ENCODE data around the gene NLRP1. TPM values are rescaled to one million over a fixed set of nuclear protein-coding genes. Genes with fewer than 3 reads are reported as not detected.

The NLRP1 gene
- total RNA-seq, 1 donor from 2014 or later: 40.3 TPM

DNA sequence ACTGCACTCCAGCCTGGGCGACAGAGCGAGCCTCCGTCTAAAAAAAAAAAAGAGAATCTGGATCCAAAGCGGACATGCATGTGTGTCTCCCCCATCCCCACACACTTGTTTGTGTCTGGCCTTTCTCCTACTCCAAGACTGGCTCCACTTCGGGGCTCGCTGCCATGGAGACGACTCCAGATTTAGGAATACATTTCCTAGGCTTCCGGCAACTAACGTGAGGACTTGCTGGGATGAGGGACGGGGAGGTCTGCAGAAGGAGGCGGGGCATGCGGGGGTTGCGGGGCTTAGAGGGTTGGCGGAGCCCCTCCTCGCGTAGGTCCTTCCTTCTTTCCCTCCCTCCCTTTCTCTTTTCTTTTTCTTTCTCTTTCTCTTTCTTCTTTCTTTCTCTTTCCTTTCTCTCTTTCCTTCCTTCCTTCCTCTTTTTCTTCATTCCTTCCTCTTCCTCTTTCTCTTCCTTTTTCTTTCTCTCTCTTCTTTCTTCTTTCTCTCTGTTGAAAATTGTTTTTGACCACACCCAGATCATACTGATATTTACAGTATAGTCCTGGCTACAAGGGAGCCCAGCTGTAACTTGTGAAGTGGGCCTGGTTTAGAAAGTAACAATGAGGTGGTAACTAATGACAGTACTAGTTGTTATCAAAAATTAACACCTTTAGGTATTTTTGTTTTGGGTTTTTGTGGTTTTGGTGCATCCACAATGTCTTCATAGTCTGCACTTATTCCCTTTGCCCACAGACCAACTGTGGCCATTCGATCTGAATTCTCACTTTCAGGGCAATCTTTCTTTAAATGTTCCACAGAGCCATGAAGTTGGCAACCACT, 72.7 kb downstream of the NLRP1 start:
- Histone ChIP-seq H3K27me3 (ENCODE audit: low read depth) (no peaks in the 10 kb centered on the region), H3K4me3 (no peak overlapping the region), H3K36me3 (peaks cover 36% of the 10 kb centered on the region), H3K4me1 (no peaks in the 10 kb centered on the region), H3K9me3 (no peaks in the 10 kb centered on the region), H3K27ac (no peak overlapping the region)
- ATAC-seq (no peak), DNase-seq (no peak)
- no peak for TF ChIP-seq CTCF (IDR thresholded peaks at IDR 0.05)
- intact Hi-C loops (cut with DNase I): no loop called here

GRCh38 chr17:5510771-5511170, 73.5 kb downstream of the NLRP1 start:
- intact Hi-C loops (cut with DNase I): no loop called here
- no peak for DNase-seq
- no peak overlapping the region for H3K4me3 ChIP-seq
- H3K36me3 ChIP-seq: peaks cover 28% of the 10 kb centered on the region
- H3K9me3 ChIP-seq: no peaks in the 10 kb centered on the region
- no peaks in the 10 kb centered on the region for H3K4me1 ChIP-seq
- H3K27ac ChIP-seq: no peak overlapping the region
- no peaks in the 10 kb centered on the region for H3K27me3 ChIP-seq (ENCODE audit: low read depth)
- ATAC-seq: no peak
- no peak for TF ChIP-seq CTCF (IDR thresholded peaks at IDR 0.05)

GRCh38 chr17:5509482-5509881, 74.8 kb downstream of the NLRP1 start:
- intact Hi-C loops (cut with DNase I): no loop called here
- H3K9me3 ChIP-seq: no peaks in the 10 kb centered on the region
- no peaks in the 10 kb centered on the region for H3K27me3 ChIP-seq (ENCODE audit: low read depth)
- H3K4me3 ChIP-seq: no peak overlapping the region
- H3K4me1 ChIP-seq: no peaks in the 10 kb centered on the region
- no peak for DNase-seq
- no peak overlapping the region for H3K27ac ChIP-seq
- no peak for ATAC-seq
- H3K36me3 ChIP-seq: peaks cover 23% of the 10 kb centered on the region
- no peak for TF ChIP-seq CTCF (IDR thresholded peaks at IDR 0.05)

GRCh38 chr17:5508810-5509209, 75.5 kb downstream of the NLRP1 start:
- Histone ChIP-seq H3K27me3 (ENCODE audit: low read depth) (no peaks in the 10 kb centered on the region), H3K4me3 (no peak overlapping the region), H3K4me1 (no peaks in the 10 kb centered on the region), H3K36me3 (peaks cover 16% of the 10 kb centered on the region), H3K27ac (no peak overlapping the region), H3K9me3 (no peaks in the 10 kb centered on the region)
- DNase-seq (no peak), ATAC-seq (no peak)
- no peak for TF ChIP-seq CTCF (IDR thresholded peaks at IDR 0.05)
- intact Hi-C loops (cut with DNase I): no loop called here

DNA sequence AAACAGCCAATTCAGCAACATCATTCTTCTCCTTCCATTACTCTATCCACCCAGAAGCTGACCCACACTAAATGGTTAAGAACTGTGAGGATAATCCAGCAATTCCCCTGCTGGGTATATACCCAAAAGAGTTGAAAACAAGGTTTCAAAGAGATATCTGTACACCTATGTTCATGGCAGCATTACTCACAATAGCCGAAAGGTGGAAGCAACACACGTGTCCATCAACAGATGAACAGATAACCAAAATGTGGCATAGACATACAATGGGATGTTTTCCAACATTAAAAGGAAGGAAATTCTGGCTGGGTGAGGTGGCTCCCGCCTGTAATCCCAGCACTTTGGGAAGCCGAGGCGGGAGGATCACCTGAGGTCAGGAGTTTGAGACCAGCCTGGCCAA, 78.0 kb downstream of the NLRP1 start:
- no peak for DNase-seq
- no peak for TF ChIP-seq CTCF (IDR thresholded peaks at IDR 0.05)
- H3K27me3 ChIP-seq (ENCODE audit: low read depth): no peaks in the 10 kb centered on the region
- ATAC-seq: no peak
- H3K36me3 ChIP-seq: peaks cover 8% of the 10 kb centered on the region
- no peak overlapping the region for H3K4me3 ChIP-seq
- H3K27ac ChIP-seq: no peak overlapping the region
- no peaks in the 10 kb centered on the region for H3K9me3 ChIP-seq
- H3K4me1 ChIP-seq: no peaks in the 10 kb centered on the region
- intact Hi-C loops (cut with DNase I): no loop called here

Data from lower lobe of right lung (tissue), 2 donors.